Stomach smooth muscle (tissue), 2 donors: ENCODE measurements around the gene MRTFA.

Experiments
- H3K27ac ChIP-seq: one replicate; pipeline ENCODE4 v1.7.0; 2013; ENCODE audit warnings: mild to moderate bottlenecking, low read length, inconsistent platforms
- H3K27me3 ChIP-seq, 2 donors: one replicate each; pipeline ENCODE4 v1.7.0; 2013; ENCODE audit warnings: low read length in 2 of 2; ENCODE audit not compliant: insufficient read depth in 2 of 2, control insufficient read depth in 1 of 2
- H3K36me3 ChIP-seq, 2 donors: one replicate each; pipeline ENCODE4 v1.7.0; 2013; ENCODE audit warnings: low read length in 2 of 2; ENCODE audit not compliant: control insufficient read depth in 2 of 2, insufficient read depth in 2 of 2
- H3K4me1 ChIP-seq: one replicate; pipeline ENCODE4 v1.7.0; 2013; ENCODE audit warnings: low read length; ENCODE audit not compliant: control insufficient read depth, insufficient read depth
- H3K4me3 ChIP-seq, 2 donors: one replicate each; pipeline ENCODE4 v1.7.0; 2013; ENCODE audit warnings: low read length in 2 of 2
- H3K9ac ChIP-seq, 2 donors: one replicate each; pipeline ENCODE4 v1.7.0; 2013; ENCODE audit warnings: low read length in 2 of 2, mild to moderate bottlenecking in 1 of 2
- H3K9me3 ChIP-seq, 2 donors: one replicate each; pipeline ENCODE4 v1.7.0; 2013; ENCODE audit warnings: low read length in 2 of 2; ENCODE audit not compliant: control insufficient read depth in 2 of 2
- donor health status: healthy.
- donor health status: Pancreatic carcinoma.

MRTFA gene

DNA sequence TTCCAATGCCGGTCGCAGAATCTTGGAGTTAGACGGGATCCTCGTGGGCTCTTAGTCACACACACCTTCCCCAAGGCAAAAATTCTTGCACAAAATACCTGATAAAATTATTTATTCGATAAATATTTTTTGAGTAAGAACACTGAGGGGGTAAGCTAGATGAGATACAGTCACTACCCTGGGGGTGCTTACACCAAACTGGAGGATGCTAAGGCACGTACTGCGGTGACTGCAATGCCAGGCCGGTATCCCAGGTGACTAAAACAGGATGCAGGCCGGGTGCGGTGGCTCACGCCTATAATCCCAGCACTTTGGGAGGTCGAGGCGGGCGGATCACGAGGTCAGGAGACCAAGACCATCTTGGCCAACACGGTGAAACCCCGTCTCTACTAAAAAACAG, 1.7 kb upstream of the MRTFA start:
- no peak overlapping the region for H3K27ac ChIP-seq
- H3K36me3 ChIP-seq: no peaks in the 10 kb centered on the region
- H3K4me1 ChIP-seq: peaks cover 19% of the 10 kb centered on the region
- H3K9ac ChIP-seq: no peak overlapping the region
- no peaks in the 10 kb centered on the region for H3K27me3 ChIP-seq
- H3K4me3 ChIP-seq: no peak overlapping the region
- no peaks in the 10 kb centered on the region for H3K9me3 ChIP-seq

- Histone ChIP-seq H3K9me3 (no peaks in the 10 kb centered on the region), H3K4me1 (peaks cover 19% of the 10 kb centered on the region), H3K36me3 (no peaks in the 10 kb centered on the region), H3K27me3 (no peaks in the 10 kb centered on the region), H3K4me3 (peak overlapping the region; percentile 75 to 98), H3K9ac (peak overlapping the region; percentile 93 to 96), H3K27ac (peak overlapping the region; percentile 88)
Measured at GRCh38 chr22:40637183-40638150, 948 bp upstream of the MRTFA start.

DNA sequence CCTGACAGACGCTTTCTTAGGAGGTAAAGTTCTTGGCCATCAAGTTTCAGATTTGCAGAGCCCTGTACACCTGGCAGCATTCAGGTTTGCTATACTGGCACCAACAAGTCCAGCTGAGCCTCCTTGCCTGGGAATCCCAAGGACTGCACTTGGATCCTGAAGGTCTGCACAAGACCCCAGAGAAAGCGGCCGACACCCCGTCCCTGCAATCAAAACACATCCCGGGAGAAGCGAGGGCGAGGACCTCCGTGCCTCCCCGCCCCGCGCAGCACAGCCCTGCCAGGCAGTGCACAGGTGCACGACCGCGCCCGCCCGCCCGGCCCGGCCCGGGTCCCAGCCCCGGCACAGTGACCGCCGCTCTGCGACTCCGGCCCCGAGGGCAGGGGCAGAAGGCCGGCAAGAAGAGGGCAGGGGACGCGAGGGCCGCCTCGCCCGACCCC, 559 bp downstream of the MRTFA start:
- Histone ChIP-seq H3K4me1 (peaks cover 19% of the 10 kb centered on the region), H3K4me3 (peak overlapping the region; percentile 79 to 98), H3K9me3 (no peaks in the 10 kb centered on the region), H3K27me3 (no peaks in the 10 kb centered on the region), H3K27ac (peak overlapping the region; percentile 88), H3K36me3 (no peaks in the 10 kb centered on the region), H3K9ac (peak overlapping the region; percentile 40 to 75)

GRCh38 chr22:40635043-40635939, 1.2 kb downstream of the MRTFA start:
- Histone ChIP-seq H3K36me3 (no peaks in the 10 kb centered on the region), H3K4me1 (peaks cover 19% of the 10 kb centered on the region), H3K27ac (peak overlapping the region; percentile 24), H3K4me3 (peak overlapping the region; percentile 79 to 98), H3K9me3 (no peaks in the 10 kb centered on the region), H3K27me3 (no peaks in the 10 kb centered on the region), H3K9ac (peak overlapping the region; percentile 40 to 75)

DNA sequence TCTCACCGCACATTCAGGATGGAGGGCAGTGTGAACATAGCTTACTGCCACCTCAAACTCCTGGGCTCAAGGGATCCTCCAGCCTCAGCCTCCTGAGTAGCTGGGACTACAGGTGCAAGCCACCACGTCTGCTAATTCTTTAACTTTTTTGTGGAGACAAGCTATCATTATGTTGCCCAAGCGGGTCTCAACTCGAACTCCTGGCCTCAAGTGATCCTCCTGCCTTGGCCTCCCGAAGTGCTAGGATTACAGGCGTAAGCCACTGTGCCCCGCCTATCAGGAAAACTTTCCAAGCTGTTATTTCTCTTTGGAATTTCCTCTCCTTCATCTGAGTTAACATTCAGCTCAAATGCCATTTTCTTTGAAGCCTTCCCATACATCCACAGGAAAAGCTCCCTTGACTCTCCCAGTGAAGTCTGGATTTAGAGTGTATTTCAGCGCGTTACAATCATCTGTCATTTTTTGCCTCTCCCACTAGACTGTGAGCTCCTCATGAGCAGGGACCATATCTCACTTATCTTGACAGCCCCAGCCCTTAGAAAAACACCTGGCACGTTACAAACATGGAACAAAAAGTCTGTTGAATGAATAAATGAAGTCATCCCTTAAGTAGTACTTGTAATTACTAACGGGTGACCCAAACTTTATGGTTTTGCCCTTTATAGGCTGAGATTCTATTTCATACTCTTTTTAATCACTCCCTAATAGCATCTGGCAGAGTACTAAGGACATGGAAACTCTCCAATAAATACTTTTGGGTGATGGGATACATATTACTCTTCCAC, 2.2 kb downstream of the MRTFA start:
- H3K9ac ChIP-seq: no peak overlapping the region
- peaks cover 19% of the 10 kb centered on the region for H3K4me1 ChIP-seq
- no peaks in the 10 kb centered on the region for H3K36me3 ChIP-seq
- no peaks in the 10 kb centered on the region for H3K27me3 ChIP-seq
- H3K27ac ChIP-seq: no peak overlapping the region
- peak overlapping the region in 1 of 2 donors; percentile 98 for H3K4me3 ChIP-seq
- H3K9me3 ChIP-seq: no peaks in the 10 kb centered on the region

DNA sequence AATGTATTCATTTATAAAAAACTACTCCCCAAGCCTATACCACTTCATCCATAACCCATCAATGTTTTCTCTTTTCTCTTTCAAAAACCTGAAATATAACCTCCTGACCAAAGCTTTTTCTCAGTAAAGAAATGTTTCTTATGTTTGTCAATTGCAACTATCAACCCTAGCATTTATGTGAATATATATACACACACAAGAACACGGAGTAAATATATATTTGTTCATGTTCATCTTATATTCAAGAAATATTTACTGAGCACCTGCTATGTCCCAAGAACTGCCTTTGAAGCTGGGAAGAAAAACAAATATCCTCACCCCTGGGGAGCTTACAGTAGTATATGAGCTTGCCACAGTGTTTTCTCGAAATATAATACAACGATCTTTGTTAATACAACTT, 3.5 kb downstream of the MRTFA start:
- no peak overlapping the region for H3K9ac ChIP-seq
- H3K4me3 ChIP-seq: no peak overlapping the region
- peaks cover 17% of the 10 kb centered on the region for H3K4me1 ChIP-seq
- H3K9me3 ChIP-seq: no peaks in the 10 kb centered on the region
- H3K27me3 ChIP-seq: no peaks in the 10 kb centered on the region
- H3K27ac ChIP-seq: no peak overlapping the region
- no peaks in the 10 kb centered on the region for H3K36me3 ChIP-seq

DNA sequence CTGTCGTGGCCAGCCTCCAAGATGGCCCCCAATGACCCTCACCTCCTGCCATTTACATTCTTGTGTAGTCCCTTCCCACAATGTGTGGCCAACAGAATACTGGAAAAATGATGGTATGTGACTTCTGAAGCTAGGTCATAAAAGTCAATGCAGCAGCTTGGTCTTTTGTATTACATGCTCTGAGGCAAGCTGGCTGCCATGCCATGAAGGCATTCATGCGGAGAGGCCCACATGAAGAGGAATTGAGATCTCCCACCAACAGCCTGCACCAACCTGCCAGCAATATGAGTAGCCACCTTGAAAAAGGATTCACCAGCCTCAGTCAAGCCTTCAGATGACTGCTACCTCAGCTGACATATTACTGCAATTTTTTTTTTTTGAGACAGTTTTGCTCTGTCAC, 4.6 kb downstream of the MRTFA start:
- no peaks in the 10 kb centered on the region for H3K27me3 ChIP-seq
- H3K4me3 ChIP-seq: no peak overlapping the region
- no peak overlapping the region for H3K27ac ChIP-seq
- no peak overlapping the region for H3K9ac ChIP-seq
- peaks cover 9% of the 10 kb centered on the region for H3K4me1 ChIP-seq
- no peaks in the 10 kb centered on the region for H3K9me3 ChIP-seq
- no peaks in the 10 kb centered on the region for H3K36me3 ChIP-seq

GRCh38 chr22:40628354-40629042, 8.0 kb downstream of the MRTFA start:
- H3K4me3 ChIP-seq: no peak overlapping the region
- H3K4me1 ChIP-seq: no peaks in the 10 kb centered on the region
- no peaks in the 10 kb centered on the region for H3K36me3 ChIP-seq
- no peak overlapping the region for H3K27ac ChIP-seq
- no peaks in the 10 kb centered on the region for H3K9me3 ChIP-seq
- no peaks in the 10 kb centered on the region for H3K27me3 ChIP-seq
- H3K9ac ChIP-seq: no peak overlapping the region

GRCh38 chr22:40627612-40628011, 8.9 kb downstream of the MRTFA start:
- no peak overlapping the region for H3K9ac ChIP-seq
- no peak overlapping the region for H3K4me3 ChIP-seq
- H3K4me1 ChIP-seq: no peaks in the 10 kb centered on the region
- no peaks in the 10 kb centered on the region for H3K36me3 ChIP-seq
- H3K9me3 ChIP-seq: no peaks in the 10 kb centered on the region
- no peak overlapping the region for H3K27ac ChIP-seq
- no peaks in the 10 kb centered on the region for H3K27me3 ChIP-seq

- H3K9me3 ChIP-seq: no peaks in the 10 kb centered on the region
- H3K4me3 ChIP-seq: no peak overlapping the region
- H3K4me1 ChIP-seq: no peaks in the 10 kb centered on the region
- H3K36me3 ChIP-seq: no peaks in the 10 kb centered on the region
- no peak overlapping the region for H3K9ac ChIP-seq
- no peaks in the 10 kb centered on the region for H3K27me3 ChIP-seq
- H3K27ac ChIP-seq: no peak overlapping the region
Measured at GRCh38 chr22:40626851-40627250, 9.7 kb downstream of the MRTFA start.
